Measurements from ENCODE around the gene EPAS1.
A peak's percentile ranks its signal among the peaks of the same experiment; 100 is the strongest.

The EPAS1 gene

GRCh38 chr2:46296840-46297545, at the start of gene EPAS1:
TSS of gene EPAS1 (plus strand) at chr2:46297407. CDS start at chr2:46297912, 505 bp downstream.
- DNase-seq: peak; percentile 88

GRCh38 chr2:46248171-46248570, 49.0 kb upstream of the EPAS1 start:
- no peak for DNase-seq

GRCh38 chr2:46249654-46250053, 47.6 kb upstream of the EPAS1 start:
- DNase-seq: no peak

DNA sequence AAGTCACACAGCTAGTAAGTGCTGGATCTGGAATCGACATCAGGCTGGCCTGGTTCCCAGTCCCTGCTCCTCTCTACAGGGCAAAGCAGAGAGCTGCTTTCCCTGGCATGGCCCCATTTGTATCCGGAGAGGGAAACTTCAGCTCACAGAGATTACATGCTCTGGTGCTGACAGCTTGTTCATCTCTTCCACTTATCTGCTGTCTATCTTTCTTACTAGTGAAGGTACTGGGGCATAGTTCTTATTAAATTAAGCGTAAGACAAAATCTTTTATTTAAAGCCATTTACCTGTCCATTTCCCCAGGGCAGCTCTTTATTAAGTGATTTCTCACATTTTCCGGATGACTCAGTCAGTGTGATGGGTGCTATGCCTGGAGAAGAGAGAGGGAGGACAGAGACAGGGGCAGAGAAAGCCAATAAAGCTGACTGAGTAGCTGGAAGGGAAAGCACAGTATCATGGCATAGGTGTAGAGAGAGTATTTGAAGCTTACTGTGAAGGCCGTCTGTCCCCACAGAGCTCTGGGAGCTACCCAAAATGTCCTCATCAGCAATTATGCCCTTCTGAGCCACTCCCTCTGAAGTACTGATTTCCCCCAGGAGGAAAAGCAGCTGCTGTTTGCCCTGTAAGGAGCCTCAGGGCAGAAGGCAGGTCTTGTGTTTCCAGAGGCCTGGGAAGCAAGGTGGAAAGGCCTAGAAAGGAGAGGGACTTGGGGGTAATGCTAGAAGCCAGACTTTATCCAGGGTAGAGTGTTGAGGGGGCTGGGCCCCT, 44.1 kb upstream of the EPAS1 start:
- no peak for DNase-seq

DNA sequence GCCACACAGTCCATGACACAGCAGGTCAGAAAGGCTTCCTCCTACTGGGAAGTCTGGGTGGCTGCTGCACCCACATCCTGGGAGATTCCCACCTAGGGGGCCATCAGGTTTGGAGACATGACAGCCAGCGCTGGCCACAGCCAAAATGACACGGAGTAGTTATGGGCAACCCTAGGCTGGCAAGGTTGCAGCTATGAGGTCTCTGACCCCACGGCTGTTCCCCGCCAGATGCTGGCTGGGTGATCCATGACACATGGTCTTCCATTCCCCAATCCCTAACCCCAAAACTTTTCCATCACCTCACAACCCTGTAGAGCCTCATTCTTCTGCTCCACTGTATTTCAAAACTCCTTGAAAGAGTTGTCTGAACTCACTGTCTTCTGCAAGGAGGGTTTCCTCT, 42.7 kb upstream of the EPAS1 start:
- DNase-seq: no peak

DNA sequence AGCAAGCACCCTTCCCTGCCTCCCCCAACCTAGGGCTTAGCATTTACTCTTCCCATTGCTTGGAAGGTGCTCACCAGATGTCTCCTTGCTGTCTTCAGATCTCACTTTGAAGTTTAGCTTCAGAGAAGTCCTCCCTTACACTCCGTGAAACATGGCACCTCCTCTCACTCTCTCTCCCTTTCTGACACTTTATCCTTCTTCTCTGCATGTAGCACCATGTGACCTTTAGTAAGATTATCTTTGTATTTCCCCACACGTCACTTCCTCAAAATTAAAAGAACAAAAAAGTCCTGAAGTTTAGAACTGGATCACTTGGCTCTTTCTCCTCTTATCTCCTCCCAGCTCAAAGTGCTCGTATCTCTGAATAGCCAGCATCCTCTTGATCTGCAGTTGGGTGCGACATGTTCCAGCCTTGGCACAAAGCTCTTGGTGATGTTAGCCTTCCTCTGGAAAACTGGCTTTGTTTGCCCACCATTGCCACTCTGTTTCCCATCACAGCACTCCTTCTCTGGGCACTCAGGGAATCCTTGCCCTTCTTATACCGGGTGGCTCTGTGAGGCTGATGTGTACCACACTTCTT, 40.6 kb upstream of the EPAS1 start:
- DNase-seq: no peak

DNA sequence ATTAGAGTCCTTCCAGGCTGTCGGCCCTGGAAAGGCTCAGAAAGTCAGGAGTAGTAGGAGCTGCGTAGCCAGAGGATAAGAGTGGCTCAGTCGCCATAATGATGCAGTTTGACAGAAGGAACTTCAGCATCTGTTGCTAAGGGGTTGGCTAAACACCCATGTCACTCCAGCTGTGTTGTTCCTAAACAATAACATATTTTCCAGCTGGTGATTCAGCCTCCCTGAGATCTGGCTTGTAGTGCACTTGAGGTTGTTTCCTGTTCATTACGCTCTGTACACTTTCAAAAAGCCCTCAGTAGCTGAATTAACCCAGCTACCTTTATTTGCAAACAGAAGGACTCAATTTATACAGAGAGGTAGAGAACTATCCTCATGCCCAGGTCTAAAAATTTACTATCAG, 39.7 kb upstream of the EPAS1 start:
- DNase-seq: no peak

GRCh38 chr2:46257980-46258379, 39.2 kb upstream of the EPAS1 start:
- DNase-seq: no peak

- no peak for DNase-seq
These were observed 38.0 kb upstream of the EPAS1 start for GRCh38 chr2:46258937-46259776.

DNA sequence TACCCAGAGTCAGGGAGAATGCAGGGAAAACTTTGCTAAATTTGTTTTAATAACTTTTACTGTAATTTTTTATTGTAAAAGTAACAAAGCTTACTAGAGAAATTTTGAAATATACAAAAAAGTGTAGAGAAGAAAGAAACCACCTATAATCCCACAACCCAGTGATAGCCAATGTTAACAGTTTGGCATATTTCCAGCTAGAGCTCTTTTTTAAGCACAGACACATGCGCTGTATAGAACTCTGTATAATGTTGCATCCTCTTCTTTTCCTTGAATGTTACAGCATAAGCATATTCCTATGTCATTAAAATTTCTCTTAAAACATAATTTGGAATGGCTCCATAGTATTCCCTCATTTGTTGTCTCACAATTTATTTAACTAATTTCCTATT, 37.4 kb upstream of the EPAS1 start:
- no peak for DNase-seq

DNA sequence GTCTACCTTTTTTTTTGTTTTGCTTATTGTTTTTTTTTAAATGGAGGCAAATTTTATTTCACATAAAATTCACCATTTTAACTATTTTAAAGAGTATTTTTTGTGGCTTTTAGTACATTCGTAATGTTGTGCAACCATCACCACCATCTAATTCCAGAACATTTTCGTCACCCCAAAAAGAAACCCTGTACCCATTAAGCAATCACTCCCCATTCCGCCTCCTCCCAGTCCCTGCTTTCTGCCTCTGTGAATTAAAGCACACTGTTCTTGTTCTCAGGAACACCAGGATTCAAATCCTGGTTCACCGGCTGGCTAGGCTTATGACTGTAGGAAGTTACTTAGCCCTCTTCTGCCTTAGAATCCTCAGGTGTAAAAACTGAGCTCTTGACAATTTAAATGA, 36.9 kb upstream of the EPAS1 start:
- no peak for DNase-seq

GRCh38 chr2:46262248-46262938, 34.8 kb upstream of the EPAS1 start:
- no peak for DNase-seq

DNA sequence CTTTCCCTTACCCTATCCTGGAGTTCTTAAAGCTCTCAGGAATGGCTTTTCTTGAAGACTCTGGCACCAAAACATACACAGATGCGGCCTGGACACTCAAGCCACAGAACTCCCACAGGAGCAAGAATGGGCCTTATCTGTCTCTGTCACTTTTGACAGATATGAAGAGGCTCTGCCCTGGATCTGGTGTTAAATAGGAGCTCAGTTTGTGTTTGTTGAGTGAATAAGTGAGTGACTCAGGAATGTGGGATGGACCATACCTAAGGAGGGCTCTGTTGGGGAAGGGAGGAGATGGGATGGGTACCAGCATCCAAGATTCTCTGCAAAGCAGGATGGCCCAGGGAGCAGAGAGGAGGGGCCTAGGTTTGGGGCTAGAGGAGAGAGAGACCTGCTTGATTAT, 33.9 kb upstream of the EPAS1 start:
- DNase-seq: no peak

- DNase-seq: no peak
These were observed 32.8 kb upstream of the EPAS1 start for GRCh38 chr2:46264447-46264846.

GRCh38 chr2:46266134-46266533, 31.1 kb upstream of the EPAS1 start:
- DNase-seq: no peak

DNA sequence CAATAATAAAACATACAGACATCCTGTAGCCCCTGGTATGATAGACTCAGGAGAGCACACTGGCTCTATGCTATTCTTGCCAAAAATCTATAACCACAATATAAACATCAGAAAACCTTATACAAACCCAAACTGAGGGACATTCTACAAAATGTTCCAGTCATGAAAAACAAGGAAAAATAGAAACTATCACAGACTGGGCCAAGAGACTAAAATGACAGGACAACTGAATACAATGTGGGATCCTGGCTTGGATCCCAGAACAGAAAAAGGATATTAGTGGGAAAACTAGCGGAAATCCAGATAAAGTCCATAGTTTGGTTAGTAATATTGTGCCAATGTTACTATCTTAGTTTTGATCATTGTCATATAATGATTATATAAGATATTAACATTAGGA, 29.6 kb upstream of the EPAS1 start:
- no peak for DNase-seq

GRCh38 chr2:46268196-46268595, 29.0 kb upstream of the EPAS1 start:
- no peak for DNase-seq

DNA sequence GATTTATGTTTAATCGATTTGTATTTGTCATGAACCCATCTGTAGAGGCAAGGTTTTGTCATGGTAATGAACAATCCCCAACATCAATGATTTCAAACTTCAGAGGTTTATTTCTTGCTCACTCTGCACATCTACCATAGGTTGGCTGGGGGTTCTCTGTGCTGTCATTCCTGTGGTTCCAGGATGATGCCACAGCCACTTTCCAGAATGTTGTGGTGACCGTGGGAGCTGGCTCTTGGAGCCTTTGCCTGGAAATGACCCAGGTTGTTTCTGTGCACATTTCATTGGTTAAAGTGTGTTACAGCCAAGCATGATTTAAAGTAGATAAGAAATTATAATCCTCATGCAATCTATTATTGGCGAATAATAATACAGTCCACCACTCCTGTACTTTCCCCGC, 28.2 kb upstream of the EPAS1 start:
- no peak for DNase-seq

DNA sequence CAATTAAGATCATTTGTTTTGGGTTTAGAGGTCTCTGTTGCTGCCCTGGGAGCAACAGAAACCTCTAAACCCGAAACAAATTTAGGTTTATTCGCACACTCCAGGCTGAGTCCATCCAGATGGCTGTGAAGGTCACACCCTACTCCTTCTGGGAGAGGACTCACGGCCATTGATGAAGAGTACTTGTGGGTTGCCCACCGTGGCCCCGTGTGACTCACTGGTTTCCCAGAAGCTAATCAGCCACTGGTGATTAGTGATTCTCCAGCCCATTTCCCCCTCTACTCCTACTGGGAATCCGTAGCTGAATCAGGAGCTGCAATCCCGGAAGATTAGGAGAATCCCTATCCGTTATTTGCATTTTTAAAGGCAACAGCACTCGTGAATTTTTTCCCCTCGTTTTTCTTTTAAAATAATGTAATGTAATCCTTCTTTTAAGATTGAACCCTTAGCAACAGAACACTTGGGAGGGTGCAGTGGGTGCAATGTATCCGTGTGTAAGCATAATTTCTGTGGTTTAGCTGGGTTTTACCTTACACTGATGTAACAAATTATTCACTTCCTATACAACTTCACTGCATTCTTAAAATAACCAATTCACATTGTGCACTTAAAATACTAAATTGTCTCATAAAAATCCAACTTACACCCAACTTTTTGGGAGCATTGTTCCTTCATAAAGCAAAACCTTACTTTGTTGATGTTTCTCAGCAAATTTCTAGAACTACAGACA, 27.5 kb upstream of the EPAS1 start:
- DNase-seq: no peak

GRCh38 chr2:46270384-46270783, 26.8 kb upstream of the EPAS1 start:
- DNase-seq: no peak

- DNase-seq: no peak
These were observed 23.9 kb upstream of the EPAS1 start for GRCh38 chr2:46273225-46273863.
